Stimulated activated CD4-positive, alpha-beta T cell treated with anti-CD3 and anti-CD28 coated beads, Interleukin-15, amount 100 ng/mL, for 24 hours (primary cell): ENCODE data around the gene ATXN1.
"Not testable (repeated sequence)": the region's sequence is repeated elsewhere in the genome, so short reads cannot be mapped to it uniquely, and the experiment has no call there.

ENCODE experiments used
- DNase-seq: peaks from one replicate; pipeline ENCODE4 v3.0.0-alpha.2; 2020

Gene ATXN1

DNA sequence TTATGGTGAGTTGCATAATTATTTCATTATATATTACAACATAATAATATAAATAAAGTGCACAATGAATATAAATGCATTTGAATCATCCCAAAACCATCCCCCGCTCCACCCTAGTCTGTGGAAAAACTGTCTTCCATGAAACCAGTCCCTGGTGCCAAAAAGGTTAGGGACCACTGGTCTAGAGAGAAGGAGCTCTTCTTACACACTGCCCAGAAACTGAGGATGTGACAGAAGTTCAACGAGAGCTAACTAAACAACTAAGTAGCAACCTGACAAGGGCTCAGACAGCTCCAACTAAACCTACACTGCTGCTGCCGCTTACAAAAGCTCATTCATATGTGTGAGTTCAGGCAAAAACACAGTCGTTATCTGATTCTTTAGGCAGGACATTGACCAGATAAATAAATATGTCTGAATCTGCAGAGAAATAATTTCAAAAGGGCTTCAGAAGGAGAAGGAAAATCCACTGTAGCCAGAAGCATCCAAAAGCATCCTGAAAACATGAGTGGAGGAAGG lies 125.9 kb downstream of the ATXN1 start:
- no peak for DNase-seq

DNA sequence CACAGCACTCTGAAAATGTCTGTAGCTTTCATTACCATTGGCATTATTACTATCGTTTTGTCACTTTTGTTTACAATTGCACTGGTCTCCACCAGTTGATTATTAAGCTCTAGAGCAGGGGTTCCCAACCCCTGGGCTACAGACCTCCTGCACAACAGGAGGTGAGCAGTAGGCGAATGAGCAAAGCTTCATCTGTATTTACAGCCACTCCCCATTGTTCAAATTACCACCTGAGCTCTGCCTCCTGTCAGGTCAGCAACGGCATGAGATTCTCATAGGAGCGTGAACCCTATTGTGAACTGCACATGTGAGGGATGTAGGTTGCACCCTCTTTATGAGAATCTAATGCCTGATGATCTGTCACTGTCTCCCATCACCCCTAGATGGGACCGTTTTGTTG lies 126.4 kb downstream of the ATXN1 start:
- DNase-seq: no peak

DNA sequence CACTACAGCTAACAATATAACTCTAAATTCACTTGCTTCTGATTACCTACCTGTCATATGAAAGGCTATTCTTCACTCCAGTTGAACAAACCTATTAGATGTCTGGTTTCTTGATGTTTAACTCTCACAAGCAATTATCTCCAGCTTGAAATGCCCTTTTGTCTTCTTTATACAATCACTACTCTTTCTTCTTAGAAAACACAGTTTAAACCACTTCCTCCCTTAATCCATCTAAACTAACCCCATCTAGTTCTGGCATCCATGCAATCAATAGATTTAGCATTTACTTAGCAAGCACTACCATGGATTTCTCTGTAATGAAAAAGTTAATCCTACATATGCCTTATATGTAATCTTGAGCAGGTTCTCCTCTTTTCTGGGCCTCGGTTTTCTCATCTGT lies 127.3 kb downstream of the ATXN1 start:
- no peak for DNase-seq

DNA sequence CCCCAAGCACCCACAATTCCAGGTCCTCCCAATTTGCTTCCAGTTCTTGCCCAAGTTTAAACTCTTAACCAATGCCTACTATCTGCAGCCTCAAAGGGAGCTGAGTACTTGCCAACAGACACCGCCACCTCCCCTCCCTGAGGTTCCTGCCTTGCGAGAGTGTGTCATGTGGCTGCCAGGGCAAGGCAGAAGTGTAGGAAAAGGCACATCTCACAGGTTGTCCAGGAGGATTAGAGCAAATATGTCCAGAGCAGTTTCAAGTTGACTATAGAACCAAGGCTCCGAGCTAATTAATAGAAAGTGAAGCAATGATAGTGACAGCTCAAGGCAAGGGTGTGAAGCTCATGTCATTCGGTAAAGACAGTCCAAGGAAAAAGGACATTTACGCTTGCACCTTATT lies 127.8 kb downstream of the ATXN1 start:
- no peak for DNase-seq

DNA sequence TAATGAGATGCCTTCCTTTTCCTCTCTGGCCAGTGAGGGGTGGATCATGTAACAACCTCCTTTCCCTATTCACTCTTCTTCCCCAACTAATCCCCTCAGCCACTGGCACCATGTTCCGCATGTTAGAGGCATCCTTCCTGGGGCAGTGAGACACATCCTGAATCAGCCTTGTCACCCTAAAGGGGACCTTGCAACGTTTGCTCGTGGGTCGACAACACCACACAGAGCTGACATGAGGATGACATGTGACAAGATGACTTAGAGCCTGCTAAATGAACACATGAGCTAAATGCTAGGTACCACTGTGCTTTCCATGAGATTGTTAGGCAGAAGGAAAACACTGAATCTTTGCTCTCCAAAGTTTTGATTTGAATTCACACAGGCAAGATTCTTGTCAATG lies 129.2 kb downstream of the ATXN1 start:
- DNase-seq: no peak

DNA sequence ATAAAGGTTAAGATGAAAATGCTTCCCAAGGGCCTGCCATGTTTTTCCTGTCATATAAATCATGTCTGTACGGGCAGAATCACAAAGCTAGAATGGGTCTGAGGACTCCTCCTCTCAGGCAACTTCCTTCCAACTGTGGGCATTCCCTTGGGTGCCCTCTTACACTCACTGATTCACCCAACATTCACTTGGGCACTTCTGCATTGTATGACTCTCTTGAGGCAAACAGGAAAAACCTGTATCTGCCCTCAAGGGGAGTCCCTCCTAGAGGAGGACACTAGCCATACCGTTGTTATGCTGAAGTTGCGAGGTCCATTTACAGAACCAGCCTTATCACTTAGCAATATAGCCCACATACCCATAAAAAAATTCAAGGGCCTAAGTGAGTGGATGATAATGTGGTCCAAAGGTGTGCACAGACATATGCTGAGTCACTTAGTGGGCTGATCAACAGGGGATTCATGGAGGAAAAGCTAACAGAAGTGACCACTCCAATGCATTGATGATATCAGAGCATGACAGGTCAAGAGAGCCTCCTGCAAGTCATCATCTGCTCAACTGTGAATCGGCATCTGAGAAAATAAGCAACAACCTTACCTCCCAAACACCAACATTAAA lies 131.1 kb downstream of the ATXN1 start:
- no peak for DNase-seq

DNA sequence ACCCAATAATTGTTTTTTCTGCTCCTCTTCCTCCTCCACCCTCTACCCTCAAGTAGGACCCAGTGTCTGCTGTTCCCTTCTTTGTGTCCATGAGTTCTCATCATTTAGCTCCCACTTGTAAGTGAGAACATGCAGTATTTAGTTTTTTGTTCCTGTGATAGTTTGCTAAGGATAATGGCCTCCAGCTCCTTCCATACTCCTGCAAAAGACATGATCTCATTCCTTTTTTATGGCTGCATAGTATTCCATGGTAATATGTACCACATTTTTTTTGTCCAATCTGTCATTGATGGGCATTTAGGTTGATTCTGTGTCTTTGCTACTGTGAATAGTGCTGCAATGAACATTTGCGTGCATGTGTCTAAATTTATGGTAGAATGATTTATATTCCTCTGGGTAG lies 132.7 kb downstream of the ATXN1 start:
- not testable (repeated sequence) for DNase-seq

DNA sequence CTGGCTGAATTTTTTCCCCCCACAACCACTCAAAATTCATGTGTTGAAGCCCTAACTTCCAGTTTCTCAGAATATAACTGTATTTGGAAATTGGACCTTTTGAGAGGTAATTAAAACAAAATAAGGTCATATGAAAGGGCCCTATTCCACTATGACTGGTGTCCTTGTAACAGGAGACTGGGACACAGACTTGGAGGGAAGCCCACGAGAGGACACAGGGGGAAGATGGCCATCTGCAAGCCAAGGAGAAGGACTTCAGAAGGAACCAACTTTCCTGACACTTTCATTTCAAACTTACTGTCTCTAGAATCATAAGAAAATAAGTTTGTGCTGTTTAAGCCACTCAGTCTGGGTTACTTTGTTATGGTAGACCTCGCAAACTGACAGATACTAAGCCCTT lies 134.6 kb downstream of the ATXN1 start:
- DNase-seq: no peak

DNA sequence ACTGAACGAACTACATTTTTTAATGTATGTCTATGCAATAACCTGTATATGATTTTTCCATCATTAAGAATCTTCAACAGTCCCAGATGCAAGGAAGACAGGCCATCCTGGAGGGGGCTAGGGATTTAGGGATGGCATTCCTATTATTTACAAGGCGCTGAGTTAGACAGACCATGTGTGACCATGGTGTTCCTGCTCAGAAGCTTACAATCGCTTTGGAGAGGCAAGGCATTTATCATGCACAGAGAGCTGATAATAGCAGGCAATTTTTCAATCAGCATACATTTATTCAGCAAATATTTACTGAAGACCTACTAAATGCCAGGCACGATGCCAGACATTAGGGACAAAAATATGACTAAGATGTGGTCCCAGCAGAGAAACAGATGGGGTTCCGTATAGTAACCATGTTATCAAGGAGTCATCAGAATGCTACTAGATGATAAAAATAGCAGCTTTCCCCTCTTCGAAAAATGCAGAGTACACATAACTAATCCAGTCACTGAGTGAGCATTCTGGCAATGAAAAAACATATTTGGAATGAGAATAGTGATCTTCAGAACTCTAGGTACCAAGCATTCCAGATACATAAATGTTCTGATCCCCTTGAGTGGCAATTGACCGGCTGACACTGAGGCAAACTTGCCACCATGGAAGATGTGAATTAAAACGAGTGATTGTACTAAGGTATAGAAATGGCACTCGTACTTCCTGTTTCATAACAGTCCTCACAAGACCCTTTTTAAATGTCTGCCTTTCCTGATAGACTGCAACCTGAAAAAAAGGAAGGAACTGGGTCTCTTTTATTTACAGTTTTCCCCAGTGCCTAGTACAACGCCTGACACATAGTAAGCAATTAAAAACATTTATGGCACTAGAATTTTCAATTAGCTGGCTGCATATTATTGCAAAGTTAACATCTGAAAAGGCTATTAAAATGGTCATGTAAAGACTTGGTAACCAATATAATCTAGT lies 135.7 kb downstream of the ATXN1 start:
- DNase-seq: no peak

DNA sequence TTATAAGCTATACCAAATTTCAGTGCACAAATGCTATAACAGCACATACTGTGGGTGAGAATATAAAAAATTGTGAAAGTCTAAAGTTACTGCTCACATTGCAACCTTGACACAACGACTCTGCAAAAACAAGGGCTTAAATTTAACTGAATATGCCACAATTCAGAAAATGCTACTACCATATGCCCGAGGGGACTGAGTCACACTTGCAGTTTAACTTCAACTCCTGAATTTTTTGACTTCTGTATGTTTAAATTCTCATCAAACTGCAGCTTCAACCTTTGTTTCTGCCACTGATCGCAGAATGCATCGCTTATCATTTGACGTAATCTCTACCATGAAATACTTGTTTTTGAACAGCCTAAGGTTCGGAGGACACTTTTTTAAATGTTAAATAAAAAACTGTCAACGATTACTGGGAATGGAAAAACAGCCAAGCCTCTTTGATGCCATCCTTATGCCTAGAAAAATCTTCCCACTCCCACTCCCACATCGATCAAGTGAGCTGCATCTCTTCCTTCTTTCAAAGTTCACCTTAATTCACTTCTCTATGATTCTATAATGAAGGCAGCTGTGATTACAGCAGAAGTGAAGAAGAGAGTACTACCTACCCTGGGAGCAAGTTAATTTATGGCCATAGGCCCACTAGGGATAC lies 136.5 kb downstream of the ATXN1 start:
- no peak for DNase-seq

DNA sequence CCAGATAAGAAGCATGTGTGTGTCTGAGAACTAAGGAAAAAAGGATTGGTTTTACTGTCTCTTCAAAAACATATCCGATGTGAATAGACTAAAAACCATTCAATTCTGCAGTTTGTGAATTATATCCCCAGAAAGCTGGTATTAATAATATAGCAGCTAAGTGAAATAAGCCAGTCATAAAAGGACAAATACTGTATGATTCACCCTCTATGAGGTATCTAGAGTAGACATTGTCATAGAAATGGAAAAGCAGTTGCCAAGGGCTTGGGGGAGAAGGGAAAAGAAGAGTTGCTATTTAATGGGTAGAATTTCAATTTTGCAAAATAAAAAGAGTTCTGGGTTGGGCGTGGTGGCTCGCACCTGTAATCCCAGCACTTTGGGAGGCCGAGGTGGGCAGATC lies 137.5 kb downstream of the ATXN1 start:
- no peak for DNase-seq

DNA sequence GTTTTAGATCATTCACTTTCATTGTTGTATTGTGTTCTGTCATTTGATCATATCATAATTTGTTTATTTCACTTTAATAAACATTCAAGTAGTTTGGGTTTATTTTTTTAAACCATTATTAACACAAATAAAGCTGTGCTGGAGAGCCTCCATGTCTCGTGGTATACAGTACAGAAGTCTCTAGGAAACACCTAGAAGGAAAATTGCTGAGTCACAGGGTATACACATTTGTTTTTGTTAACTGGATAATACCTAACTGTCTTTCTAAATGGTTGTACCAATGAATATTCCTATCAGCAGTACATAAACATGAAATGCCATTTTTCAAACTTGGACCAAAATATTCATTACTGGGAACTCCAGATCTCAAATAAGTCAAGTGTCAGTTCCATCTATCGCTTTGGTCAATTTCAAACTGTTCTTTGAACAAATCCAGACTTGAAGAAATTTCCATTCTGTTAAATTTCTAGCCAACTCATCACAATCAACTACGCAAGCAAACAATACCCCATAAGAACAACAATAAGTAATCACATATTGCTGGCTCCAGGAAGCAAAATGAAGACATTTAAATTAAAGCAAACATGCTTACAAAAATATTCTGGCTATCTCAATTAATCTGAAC lies 138.1 kb downstream of the ATXN1 start:
- no peak for DNase-seq

DNA sequence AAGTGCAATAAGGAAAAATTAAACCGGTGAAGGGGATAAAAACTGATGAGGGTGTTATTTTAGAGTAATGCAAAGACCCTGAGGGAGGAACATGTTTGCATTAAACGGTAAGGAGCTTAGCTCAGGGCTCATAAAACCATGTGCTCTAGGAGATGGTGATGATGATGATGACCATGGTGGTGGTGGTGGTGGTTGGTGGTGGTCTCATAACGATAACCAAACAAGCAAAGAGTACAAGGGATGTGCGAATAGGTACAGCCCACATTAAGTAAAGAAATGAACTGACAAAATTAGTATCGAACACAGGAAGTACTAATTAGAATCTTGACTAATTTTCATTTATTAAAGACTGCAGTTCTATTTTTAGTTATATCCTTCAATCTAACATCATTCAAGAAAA lies 139.1 kb downstream of the ATXN1 start:
- DNase-seq: no peak

DNA sequence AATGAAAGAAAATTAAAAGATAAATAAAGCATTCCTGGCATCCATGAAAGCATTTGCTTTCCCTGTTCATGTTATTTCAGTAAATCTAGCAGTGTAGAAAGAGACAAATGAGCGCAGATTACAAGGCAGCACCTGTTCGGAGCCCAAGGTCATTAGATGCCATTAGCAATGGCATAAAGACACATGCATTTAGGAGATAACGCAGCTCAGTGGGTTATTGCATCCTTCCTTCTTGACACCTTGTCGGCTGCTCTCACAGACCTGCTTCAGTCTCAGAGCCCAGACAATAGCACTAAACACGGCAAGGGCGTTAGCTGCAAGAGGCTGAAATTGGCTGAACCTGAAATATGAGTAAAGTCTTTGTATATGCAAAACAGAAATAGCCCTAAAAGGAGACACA lies 140.3 kb downstream of the ATXN1 start:
- no peak for DNase-seq

DNA sequence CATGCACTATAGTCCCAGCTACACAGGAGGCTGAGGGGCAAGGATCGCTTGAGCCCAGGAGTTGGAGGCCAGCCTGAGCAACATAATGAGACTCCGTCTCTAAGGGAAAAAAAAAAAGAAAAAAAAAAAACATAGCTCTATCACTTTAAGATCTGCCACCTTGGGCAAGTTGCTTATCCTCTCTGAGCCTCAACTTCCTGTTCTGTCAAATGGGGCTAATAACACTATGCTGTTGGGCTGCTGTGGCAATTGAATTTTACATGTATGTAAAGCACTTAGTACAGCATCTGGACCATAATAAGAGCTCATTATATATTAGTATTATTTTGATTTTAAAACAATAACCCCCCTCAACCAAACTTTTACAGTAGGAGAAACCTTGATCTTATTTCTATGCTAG lies 141.5 kb downstream of the ATXN1 start:
- DNase-seq: no peak

DNA sequence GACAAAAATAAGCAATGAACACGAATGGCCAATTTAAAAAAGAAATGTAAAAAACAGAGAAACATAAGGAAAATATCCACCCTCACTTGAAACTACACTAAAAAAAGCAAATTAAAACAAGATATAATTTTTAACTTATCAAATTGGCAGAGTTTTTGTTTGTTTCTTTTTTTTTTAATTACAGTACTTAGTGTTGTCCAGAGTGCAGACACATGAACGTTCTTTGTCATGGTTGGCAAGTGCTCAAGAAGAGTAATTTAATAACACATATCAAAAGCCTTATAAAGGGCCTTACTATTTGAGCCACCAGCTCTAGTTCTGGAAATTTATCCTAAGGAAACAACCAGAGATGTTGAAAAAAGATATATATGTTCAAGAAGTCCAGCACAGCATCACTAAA lies 142.3 kb downstream of the ATXN1 start:
- no peak for DNase-seq

DNA sequence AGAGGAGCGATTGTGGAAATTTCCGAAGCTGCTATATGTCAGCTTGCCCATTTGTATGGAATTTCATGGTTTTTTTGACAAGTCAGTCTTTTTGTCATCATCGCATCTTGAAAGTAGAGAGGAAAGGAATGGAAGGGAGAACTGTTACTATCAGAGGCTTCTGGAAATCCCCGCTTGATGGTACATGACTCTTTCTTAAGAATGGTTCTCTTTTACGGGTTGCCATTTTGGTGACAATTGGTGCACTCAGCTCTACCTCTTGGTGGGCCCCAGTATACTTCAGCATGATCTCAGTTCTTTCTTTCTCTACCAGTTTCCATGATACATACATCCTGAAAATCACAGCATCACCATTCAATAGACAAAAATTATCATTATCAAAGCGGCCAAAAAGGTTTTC lies 146.0 kb downstream of the ATXN1 start:
- not testable (repeated sequence) for DNase-seq

DNA sequence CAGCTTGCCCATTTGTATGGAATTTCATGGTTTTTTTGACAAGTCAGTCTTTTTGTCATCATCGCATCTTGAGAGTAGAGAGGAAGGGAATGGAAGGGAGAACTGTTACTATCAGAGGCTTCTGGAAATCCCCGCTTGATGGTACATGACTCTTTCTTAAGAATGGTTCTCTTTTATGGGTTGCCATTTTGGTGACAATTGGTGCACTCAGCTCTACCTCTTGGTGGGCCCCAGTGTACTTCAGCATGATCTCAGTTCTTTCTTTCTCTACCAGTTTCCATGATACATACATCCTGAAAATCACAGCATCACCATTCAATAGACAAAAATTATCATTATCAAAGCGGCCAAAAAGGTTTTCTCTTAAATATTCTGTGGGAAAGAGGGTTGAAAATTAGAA lies 147.1 kb downstream of the ATXN1 start:
- not testable (repeated sequence) for DNase-seq

DNA sequence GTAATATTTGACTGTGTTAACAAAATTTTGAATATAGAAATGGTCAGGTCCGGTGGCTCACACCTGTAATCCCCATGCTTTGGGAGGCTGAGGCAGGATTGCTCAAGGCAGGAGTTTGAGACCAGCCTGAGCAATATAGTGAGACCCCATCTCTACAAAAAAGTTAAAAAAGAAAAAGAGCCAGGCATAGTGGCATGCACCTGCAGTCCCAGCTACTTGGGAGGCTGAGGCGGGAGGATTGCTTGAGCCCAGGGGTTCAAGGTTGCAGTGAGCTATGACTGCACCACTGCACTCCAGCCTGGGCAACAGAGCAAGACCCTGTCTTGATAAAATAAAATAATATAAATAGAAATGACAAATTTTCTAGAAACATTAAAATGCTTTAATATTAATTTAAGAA lies 147.8 kb downstream of the ATXN1 start:
- DNase-seq: not testable (repeated sequence)

DNA sequence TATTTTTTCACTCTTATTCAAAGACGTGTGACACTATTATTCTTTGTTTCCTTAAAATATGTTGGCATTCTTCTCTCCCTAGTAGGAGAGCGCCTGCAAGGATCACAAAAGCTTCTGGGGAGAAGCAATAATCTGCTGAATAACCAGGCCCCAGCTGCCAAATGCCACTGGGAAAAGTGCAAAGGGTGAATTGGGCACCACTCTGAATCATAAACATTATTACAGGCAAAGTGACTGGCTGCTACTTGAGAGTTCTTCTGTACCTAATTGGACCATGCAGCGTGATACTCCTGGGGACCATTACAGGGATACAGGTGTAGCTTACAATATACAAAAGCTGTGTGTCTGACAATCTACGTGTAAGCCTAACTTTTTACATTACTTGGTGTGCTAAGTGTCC lies 152.8 kb downstream of the ATXN1 start:
- no peak for DNase-seq

DNA sequence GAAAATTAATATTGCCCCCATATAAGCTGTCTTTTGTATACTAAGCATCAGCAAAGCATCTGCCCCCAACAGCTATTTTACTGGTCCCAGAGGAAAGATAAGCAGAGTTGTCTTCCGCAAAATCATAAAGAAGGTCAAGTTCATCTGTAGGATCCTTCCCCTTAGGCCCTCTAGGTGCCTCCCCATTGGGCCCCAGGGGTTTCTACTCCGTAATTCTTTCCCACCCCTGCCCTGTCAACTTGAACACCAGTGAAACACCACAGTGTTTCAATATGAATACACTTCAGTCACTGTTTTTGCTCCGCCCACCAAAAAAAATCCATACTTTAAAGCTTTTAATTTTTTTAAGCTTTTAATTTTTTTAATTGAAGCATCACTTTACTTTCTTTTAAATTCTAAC lies 159.2 kb downstream of the ATXN1 start:
- peak; percentile 71 for DNase-seq

DNA sequence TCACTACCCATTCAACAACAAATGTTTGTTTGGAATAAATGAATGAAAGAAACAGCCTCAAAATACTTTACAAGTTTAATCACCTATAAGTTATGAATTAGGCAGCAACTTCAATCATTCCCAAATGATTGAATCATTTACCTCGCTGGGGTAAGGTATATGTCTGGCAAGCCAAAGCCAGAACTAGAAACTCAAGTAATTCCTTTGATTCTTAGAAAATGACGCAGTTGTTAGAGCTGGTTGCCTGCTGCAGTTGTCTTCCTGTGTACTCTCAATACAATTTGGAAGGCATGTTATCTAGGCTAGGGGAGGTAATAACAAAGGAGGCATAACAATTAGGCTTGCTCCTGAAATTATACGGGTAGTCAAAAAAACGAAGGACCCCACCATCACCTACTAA lies 160.6 kb downstream of the ATXN1 start:
- DNase-seq: no peak

DNA sequence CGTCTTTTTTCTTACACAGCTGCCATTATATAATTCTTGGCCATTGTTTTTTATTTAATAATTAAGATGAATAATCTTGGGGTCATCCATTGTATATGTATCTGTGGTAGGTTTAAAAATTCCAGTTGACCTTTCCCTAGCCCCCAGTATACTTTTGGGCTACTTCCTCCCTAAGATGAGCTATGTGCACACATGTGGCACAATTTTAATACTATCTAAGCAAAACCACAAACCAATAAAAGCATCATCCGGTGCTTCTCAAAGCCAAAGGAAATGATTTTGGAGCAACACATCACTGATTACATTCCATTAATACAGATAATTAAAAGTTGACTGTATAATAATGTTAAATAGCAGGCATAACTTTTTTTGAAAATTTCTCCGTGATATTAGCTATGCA lies 161.2 kb downstream of the ATXN1 start:
- no peak for DNase-seq
